Stimulated activated CD4-positive, alpha-beta T cell treated with anti-CD3 and anti-CD28 coated beads, Interleukin-1b, Interleukin-23, amount 100 ng/mL, for 1 hour (primary cell): Measurements from ENCODE around the gene SEC23IP.
"Not testable (repeated sequence)": the region's sequence is repeated elsewhere in the genome, so short reads cannot be mapped to it uniquely, and the experiment has no call there.

Experiments
- DNase-seq, 2 donors: peaks; one replicate each; pipeline ENCODE4 v3.0.0-alpha.2; 2020; ENCODE audit warnings: low read depth in 2 of 2

Gene SEC23IP

DNA sequence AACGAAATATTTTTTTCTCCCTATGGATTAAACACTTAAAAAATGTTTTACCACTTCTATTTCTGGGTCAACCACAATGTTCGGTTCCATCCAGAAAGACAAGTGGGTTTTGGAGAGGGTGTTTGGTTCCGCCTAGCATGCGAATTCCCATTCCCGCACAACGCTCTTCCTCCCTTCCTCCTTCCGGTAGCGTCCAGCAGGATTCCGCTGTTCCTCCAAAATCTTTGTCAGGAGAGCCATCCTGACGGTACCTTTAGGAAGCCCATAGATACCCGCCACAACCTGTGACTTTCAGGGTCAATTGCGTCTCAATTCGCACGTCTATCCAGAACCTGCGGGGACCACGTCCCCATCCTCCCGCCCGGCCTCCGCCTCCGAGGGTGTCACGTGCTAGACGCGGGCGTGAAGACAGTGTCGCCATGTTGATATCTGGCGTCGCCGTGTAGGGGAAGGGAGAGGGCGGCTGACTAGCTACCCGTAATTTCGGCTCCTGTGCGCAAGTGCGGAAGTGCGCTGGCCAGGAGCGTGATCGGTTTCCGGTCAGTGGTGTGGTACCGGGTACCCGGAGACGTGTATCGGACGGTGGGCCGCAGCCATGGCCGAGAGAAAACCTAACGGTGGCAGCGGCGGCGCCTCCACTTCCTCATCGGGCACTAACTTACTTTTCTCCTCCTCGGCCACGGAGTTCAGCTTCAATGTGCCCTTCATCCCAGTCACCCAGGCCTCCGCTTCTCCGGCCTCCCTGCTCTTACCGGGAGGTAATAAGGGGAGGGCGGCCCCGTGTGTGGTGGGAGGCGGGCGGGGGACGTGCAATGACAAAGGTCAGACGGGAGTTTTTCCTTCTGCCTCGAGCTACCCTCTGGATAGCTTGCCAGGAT lies at the start of gene SEC23IP:
SEC23IP (plus strand) TSS at position 543 of the 878 bp plus-strand sequence; CDS start at position 596, 53 bp downstream.
- peak; percentile 67 to 75 for DNase-seq

DNA sequence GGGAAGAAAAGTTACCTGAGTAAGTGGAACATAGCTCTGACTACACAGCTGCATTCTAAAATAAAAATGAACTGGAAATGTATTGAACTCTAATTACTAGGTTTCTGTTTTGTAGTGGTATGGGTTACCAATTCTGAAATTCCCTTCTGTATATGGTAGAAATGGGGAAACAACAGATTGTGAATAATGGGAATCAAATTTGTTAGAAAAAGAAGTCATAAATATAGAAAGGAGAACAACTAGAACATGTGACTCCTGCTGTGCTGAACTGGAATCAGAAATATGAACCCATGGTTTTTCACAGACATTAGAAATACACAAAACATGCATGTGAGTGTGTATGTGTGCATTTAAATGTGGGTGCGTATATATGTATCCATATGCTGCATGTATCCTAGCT lies 46.9 kb upstream of the SEC23IP start:
- DNase-seq, result no peak

DNA sequence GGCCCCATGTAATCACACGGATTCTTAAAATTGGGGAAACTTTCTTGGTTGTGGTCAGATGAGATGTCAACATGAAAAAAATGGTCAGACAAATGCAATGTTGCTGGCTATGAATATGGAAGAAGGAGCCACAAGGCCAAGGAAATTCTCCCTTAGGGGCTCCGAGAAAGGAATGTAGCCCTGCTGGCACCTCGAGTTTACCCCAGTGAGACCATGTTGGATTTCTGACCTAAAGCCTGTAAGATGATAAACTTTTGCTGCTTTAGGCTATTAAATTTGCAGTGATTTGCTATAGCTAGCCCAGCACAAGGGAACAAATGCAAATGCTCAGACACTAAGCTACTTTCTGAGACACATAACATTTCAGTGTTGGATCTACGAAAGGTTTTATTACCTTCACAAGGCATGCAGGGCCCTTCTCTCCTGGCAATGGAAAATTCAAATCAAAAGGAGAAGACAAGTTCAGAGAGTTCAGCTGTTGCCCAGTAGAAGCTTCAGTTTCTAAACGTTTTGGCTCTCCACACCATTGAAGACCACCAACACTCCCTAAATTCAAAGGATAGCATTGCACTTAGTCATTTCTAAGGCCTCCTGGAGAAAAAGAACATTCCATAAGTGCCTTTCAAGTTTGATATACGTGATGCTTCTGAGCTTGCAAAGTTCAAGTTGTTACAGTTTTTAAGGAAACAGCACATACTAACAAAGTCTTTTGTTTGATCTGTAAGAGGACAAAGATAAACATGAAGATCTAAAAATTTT lies 43.3 kb upstream of the SEC23IP start:
- no peak for DNase-seq

DNA sequence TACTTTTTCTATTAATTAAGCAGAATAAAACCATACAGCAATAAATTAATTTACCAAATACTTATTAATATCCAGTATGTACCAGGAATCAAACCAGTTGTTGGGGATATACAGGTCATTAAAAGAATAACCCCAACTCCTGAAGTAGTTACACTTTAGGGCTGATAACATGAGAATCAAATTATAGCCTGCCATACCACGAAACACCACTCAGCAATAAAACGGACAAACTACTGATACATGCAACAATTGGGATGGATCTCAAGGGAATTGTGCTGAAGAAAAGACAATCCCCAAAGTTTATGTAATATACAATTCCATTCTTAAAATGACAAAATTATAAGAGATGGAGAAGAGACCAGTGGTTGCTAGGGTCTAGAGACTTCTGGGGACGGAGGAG lies 42.6 kb upstream of the SEC23IP start:
- no peak for DNase-seq

DNA sequence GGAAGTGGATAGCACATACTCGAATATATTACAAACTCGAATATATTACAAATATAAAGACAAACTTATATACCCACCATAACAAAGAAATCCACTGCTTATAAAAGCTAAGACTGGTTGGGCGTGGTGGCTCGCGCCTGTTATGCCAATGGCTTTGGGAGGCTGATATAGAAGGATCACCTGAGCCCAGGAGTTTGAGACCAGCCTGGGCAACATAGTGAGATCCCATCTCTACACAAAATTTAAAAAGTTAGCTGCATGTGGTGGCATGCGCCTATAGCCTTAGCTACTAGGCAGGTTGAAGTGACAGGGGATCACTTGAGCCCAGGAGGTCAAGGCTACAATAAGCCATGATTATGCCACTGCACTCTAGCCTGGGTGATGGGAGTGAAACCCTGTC lies 40.3 kb upstream of the SEC23IP start:
- no peak for DNase-seq

DNA sequence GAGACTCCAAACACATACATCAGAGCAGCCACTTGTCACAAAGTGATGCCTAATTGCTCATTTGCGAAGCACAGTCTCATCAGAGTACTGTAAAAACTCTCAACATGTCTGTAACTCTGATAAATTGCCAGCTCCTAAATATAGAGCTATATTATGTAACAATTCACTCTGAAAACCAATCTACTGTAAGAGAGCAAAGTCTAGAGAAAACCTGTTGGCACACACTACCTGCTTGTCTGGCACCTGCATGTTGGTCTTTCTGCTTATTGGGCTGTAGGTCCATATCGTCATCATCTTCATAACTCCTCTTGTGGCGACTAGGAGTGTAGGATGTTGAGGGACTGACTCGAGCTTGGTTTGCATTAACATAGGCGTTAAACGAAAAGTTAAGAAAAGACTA lies 39.7 kb upstream of the SEC23IP start:
- no peak for DNase-seq

DNA sequence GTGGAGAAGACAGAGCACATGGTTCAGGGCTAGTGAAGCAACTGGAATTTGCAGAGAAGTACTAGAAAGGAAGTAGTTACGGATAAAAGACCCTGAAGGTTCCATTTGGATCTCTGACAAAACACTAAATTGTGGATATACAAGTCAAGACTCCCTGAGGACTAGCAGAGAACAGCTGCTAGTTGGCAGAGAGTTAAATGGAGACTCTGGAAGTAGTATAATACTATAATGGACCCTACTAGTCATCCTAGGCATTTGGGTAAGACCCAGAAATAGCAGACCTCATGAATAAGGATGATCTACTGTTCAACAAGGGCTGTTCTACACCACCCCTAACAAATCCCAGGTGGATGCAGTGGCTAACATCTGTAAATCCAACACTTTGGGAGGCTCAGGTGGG lies 39.0 kb upstream of the SEC23IP start:
- no peak for DNase-seq

DNA sequence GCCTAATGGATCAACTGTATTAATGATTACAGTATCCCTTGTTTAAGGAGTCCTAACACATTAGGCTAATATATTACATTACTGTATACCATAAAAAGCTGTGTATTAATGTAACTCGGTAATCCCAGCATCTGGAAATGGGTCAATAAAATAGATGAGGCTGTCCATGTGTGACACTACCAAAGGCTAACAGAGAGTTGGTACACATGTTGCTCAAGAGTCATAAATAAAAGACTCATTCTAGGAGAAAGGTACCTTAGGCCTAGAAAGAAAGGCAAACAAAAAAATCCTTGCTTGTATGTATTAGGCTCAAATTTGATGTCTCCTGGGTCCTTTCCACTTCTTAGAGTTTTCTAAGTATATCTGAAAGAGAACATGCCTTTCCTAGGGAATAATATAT lies 34.5 kb upstream of the SEC23IP start:
- DNase-seq, result no peak

DNA sequence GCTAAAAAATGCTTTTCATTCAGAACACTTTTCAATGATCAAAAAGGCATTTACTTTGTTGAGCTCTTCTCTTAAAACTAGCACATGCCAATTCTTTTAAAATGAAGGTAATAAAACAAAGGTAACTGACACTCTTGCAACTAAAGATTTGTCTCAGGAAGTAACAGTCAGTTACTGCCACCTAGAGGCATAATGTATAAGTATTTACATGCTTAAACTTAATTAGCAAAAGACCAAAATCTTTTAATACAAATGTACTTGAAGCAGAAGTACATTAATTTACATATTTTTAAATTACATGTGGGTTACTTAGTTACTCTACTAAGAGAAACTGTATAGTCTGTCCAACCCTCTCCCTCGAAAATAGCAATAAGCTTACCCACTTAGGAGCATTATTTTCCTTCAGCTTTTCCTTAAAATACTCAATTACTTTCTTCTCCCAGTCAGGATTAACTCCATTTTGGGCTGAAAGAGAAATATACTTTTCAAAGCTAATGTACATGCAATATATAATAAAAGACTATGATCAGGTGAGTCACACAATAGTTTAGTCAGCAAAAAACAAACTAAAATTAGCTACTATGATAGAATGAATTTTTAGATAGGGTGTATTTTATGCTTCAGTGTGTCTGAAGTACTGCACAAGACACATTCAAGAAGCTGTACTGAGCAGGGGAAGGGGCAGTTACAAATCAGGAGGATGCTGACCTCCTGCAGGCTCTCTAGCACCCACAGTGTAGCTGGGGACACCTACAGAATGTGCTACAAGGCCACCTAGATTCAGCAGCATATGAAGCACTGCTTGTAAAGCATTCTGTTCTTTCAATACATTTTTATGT lies 32.9 kb upstream of the SEC23IP start:
- no peak for DNase-seq

DNA sequence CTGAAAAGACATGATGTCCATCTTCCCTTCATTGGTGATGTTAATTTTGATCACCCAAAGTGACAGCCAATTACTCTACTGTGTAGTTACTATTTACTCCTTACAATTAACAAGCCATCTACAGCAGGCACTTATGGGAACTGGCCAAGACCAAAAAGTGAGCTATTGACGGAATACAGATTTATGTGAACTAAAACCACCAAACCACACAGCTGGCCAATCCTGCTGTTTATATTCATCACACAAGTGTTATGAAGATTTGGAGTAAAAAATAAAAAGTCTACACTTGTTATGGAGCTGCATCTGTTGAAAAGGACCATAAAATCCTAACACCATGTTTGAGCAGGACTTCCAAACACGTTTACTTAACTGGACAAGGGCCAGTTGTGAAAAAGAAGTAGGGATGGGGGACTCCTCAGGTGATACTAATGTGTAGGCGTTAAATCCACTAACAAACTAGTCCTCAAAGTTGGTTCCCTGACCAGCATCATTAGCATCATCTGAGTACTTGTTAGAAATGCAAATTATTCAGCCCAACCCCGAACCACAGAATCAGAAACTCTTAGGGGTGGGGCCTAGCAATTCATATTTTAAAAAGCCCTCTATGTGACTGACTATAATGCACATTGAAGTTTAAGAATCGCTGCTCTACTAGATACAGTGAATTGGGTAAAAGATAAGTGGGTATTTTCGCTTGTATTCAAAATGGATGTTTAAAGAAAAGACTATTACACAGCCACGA lies 31.5 kb upstream of the SEC23IP start:
- no peak for DNase-seq

DNA sequence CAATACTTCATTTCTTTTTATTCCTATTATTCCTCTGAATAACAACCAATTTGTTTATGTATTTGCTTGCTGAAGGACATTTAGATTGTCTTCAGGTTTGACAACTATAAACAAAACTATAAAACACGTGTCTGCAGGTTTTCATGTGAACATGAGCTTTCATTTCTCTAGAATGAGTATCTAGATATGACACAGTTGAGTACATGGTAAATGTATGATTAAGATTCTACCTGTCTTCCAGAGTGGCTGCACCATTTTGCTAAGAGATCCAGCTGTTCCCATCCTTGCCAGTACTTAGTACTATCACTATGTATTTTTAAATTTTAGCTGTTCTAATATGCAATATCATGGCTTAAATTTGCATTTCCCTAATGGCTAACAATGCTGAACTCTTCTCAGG lies 30.0 kb upstream of the SEC23IP start:
- DNase-seq, result no peak

DNA sequence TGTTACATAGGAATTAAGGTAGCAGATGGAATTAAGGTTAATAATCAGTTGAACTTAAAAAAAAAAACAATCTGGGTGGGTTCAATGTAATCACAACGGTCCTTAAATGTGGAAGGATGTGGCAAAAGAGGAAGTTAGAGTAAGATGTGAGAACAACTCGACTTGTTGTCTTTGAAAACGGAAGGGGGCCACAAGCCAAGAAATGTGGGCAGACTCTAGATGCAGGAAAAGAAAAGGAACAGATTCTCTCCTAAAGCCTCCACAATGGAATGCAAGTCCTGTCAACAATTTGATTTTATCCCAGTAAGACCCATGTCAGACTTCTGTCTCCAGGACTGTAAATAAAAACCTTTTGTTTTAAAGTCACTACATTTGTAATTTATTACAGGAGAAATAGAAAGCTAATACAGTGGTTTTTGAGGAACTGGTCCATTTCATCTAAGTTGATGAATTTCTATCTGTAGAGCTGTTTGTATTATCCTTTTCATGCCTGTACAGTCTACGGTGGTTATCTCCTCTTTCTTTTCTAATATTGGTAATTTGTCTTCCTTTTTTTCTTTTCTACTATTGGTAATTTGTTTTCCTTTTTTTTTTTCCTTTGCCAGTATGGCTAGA lies 28.5 kb upstream of the SEC23IP start:
- DNase-seq, result no peak

DNA sequence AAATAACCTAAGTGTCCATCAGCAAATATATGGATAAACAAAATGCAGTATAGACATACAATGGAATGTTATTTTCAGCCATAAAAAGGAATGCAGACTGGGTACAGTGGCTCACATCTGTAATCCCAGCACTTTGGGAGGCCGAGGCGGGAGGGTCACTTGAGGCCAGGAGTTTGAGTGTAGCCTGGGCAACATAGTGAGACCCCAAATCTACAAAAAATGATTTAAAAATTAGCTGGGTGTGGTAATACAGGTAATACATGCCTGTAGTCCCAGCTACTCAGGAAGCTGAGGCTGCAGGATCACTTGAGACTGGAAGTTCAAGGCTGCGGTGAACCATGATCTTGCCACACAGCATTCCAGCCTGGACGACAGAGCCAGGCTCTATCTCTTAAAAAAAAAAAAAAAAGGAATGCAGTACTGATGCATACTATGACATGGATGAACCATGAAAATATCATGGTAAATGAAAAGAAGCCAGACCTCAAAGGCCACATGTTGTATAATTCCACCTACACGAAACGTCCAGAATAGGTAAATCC lies 26.8 kb upstream of the SEC23IP start:
- no peak for DNase-seq

DNA sequence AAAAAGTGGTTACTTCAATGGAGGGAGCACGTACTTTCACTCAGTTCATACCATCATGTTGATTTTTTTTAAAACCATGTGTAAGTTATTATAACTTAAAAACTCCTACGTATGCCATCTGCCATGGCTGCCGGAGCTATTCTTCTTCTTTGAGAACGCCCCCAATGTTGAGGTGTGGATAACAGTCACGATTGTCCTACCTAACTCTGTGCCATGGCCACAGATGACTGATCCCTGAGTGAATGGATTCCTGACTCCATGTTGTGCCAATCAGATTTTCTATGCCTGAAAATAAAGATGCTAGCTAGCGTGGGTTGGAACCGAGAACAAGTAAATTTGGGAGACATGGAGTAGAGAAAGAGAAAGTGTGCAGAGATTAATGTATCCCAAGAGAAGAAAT lies 25.2 kb upstream of the SEC23IP start:
- no peak for DNase-seq

DNA sequence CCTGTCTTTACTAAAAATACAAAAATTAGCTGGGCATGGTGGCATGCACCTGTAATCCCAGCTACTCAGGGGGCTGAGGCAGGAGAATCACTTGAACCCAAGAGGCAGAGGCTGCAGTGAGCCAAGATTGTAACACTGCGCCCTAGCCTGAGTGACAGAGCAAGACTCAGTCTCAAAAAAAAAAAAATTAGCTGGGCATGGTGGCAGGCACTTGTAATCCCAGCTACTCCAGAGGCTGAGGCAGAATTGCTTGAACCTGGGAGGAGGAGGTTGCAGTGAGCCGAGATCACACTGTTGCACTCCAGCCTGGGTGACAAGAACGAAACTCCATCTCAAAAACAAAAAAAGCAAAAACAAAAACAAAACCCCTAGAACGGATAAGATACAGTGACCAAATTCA lies 23.1 kb upstream of the SEC23IP start:
- DNase-seq, result not testable (repeated sequence)

DNA sequence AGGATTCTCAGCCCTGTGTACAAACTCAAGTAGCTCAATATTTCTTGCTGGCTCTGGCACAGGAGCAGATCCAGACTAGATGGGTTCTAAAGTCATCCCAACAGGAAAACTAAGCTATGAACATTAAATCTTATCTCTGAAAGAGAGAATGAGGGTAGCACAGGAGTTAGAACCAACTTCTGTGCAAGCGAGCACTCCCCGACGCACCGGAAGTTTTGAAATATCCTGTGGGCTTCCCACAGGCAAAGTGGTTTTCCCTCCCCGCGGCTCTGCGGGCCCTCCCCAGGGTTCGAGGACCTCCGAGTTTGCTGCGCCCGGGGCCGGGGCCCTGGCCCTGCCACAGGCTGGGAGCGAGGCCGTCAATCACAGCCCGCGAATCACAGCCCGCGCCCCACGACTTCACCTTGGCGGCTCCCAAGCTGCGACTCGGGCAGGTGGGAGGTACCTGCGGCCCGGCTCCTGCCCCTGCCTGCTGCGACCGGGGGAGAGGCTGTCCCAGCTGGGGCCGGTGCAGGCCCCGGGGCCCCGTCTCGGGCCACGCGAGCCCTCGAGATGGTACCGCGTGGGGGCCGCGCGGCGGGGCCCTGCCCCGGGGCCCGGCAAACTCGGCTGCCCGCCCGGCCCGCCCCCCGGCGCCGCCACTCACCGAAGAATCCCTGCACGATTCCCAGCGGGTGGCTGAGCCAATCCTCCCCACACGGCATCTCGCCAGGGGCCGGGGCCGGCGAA lies 20.5 kb upstream of the SEC23IP start:
- DNase-seq, result peak in 1 of 2 donors; percentile 23

DNA sequence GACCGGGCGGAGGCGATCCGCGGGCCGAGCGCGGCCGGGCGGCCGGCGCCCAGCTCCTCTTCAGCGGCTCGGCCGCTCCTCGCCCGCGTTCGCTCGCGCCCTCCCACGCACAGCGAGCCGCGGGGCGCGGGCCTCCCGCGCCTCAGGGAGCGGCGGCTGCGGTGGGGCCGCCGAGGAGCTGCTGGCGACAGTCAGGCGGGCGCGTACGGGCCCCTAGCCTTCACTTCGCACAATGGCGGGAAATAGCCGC lies 20.0 kb upstream of the SEC23IP start, which contains the start of gene MCMBP:
MCMBP (minus strand) TSS at position 234 of the 250 bp plus-strand sequence. CDS start 259 bp downstream, outside the sequence.
- DNase-seq, result no peak

DNA sequence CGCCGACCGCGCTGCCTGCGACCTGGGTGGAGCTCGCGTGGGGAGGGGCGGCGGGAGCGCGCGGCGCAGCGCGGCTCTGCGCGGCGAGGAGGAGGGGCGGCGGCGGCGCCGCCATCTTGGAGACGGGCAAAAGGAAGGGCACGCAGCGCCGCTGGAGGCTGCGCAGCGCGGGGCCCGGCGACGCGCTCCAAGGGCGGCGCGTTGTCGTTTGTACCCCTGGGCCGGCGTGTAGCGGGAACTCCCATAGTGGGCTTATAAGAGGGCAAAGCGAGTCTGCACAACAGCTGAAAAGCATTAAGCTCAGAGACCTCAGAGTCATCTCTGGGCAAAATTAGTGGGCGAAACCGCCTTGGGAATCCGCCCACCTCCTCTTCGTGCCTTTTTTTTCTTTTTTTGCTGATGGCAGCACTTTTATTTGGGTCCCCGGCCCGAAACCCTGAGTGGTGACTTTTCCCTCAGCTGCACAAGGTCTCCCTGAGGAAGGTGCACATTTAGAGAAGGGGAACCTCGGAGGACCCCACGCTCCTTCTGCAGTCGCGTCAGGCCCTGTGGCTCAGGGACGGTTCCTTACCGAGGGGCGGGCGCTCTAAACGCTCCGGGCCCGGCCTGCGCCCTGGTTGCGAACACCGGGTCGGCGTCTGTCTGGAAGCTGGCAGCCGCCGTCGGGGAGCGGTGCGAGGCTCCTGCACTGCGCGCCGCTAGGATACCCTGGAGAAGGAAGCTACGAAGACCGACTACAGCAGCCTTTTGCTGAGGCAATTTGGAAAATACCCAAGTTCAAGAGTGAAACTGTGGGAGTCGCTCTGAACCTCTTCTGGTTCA lies 19.5 kb upstream of the SEC23IP start:
- peak; percentile 64 to 67 for DNase-seq

DNA sequence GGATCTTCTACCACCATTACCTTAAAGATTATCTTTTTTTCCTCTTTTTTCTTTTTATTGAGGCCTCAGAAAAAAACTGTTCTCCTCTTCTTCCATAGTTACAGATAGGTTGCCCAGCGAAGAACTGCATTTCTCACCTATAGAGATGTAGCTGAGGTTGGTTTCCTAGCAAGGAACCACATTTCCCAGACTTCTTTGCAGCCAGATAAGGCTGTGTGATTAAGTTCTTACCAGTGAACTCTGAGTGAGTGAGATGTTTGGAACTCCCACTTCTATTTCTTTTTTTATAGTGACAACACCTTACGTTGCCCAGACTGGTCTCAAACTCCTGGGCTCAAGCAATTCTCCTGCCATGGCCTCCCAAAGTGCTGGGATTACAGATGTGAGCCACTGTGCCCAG lies 14.0 kb upstream of the SEC23IP start:
- DNase-seq, result no peak
